ENCODE measurements around the gene C16orf92.

The C16orf92 gene

GRCh38 chr16:29990883-29991570 is 32.0 kb upstream of the C16orf92 start:
- Histone ChIP-seq H3K36me3 (ENCODE audit: control insufficient read depth, insufficient read depth, low read length, severe bottlenecking) (peaks cover 69% of the 10 kb centered on the region), H3K4me3 (ENCODE audit: low read length) (no peak overlapping the region), H3K9ac (ENCODE audit: low read length) (no peak overlapping the region), H3K27me3 (replicated peaks; ENCODE audit: control insufficient read depth, insufficient read depth, low read length) (no peaks in the 10 kb centered on the region), H3K4me1 (ENCODE audit: control insufficient read depth, insufficient read depth, low read length) (peaks cover 22% of the 10 kb centered on the region), H3K9me3 (ENCODE audit: control insufficient read depth, low read length) (no peaks in the 10 kb centered on the region)
- DNase-seq (ENCODE audit: low read depth): no peak

- no peak for DNase-seq (ENCODE audit: low read depth)
- Histone ChIP-seq H3K9me3 (ENCODE audit: control insufficient read depth, low read length) (no peaks in the 10 kb centered on the region), H3K4me1 (ENCODE audit: control insufficient read depth, insufficient read depth, low read length) (peaks cover 22% of the 10 kb centered on the region), H3K9ac (ENCODE audit: low read length) (peak overlapping the region; percentile 67), H3K27me3 (replicated peaks; ENCODE audit: control insufficient read depth, insufficient read depth, low read length) (no peaks in the 10 kb centered on the region), H3K4me3 (ENCODE audit: low read length) (no peak overlapping the region), H3K36me3 (ENCODE audit: control insufficient read depth, insufficient read depth, low read length, severe bottlenecking) (peaks cover 64% of the 10 kb centered on the region)
Measured at GRCh38 chr16:29991571-29991904, 31.5 kb upstream of the C16orf92 start.

- Histone ChIP-seq H3K27me3 (replicated peaks; ENCODE audit: control insufficient read depth, insufficient read depth, low read length) (no peaks in the 10 kb centered on the region), H3K9me3 (ENCODE audit: control insufficient read depth, low read length) (no peaks in the 10 kb centered on the region), H3K4me1 (ENCODE audit: control insufficient read depth, insufficient read depth, low read length) (peaks cover 28% of the 10 kb centered on the region), H3K4me3 (ENCODE audit: low read length) (no peak overlapping the region), H3K36me3 (ENCODE audit: control insufficient read depth, insufficient read depth, low read length, severe bottlenecking) (peaks cover 56% of the 10 kb centered on the region), H3K9ac (ENCODE audit: low read length) (peak overlapping the region; percentile 67)
- DNase-seq (ENCODE audit: low read depth): no peak
Measured at GRCh38 chr16:29992344-29992967, 30.5 kb upstream of the C16orf92 start.

- H3K4me3 ChIP-seq (ENCODE audit: low read length): no peak overlapping the region
- peak overlapping the region; percentile 67 for H3K9ac ChIP-seq (ENCODE audit: low read length)
- H3K36me3 ChIP-seq (ENCODE audit: control insufficient read depth, insufficient read depth, low read length, severe bottlenecking): peaks cover 49% of the 10 kb centered on the region
- DNase-seq (ENCODE audit: low read depth): no peak
- H3K9me3 ChIP-seq (ENCODE audit: control insufficient read depth, low read length): no peaks in the 10 kb centered on the region
- H3K4me1 ChIP-seq (ENCODE audit: control insufficient read depth, insufficient read depth, low read length): peaks cover 28% of the 10 kb centered on the region
- H3K27me3 ChIP-seq (replicated peaks; ENCODE audit: control insufficient read depth, insufficient read depth, low read length): no peaks in the 10 kb centered on the region
Measured at GRCh38 chr16:29993191-29993902, 29.7 kb upstream of the C16orf92 start.

- peaks cover 28% of the 10 kb centered on the region for H3K4me1 ChIP-seq (ENCODE audit: control insufficient read depth, insufficient read depth, low read length)
- H3K4me3 ChIP-seq (ENCODE audit: low read length): peak overlapping the region; percentile 87
- no peaks in the 10 kb centered on the region for H3K27me3 ChIP-seq (replicated peaks; ENCODE audit: control insufficient read depth, insufficient read depth, low read length)
- H3K36me3 ChIP-seq (ENCODE audit: control insufficient read depth, insufficient read depth, low read length, severe bottlenecking): peaks cover 43% of the 10 kb centered on the region
- peak overlapping the region; percentile 99 for H3K9ac ChIP-seq (ENCODE audit: low read length)
- no peaks in the 10 kb centered on the region for H3K9me3 ChIP-seq (ENCODE audit: control insufficient read depth, low read length)
- DNase-seq (ENCODE audit: low read depth): no peak
Measured at GRCh38 chr16:29993903-29994599, 28.9 kb upstream of the C16orf92 start.

- H3K9ac ChIP-seq (ENCODE audit: low read length): peak overlapping the region; percentile 99
- no peaks in the 10 kb centered on the region for H3K9me3 ChIP-seq (ENCODE audit: control insufficient read depth, low read length)
- H3K36me3 ChIP-seq (ENCODE audit: control insufficient read depth, insufficient read depth, low read length, severe bottlenecking): peaks cover 36% of the 10 kb centered on the region
- DNase-seq (ENCODE audit: low read depth): peak; percentile 30
- no peaks in the 10 kb centered on the region for H3K27me3 ChIP-seq (replicated peaks; ENCODE audit: control insufficient read depth, insufficient read depth, low read length)
- peak overlapping the region; percentile 87 for H3K4me3 ChIP-seq (ENCODE audit: low read length)
- peaks cover 28% of the 10 kb centered on the region for H3K4me1 ChIP-seq (ENCODE audit: control insufficient read depth, insufficient read depth, low read length)
Measured at GRCh38 chr16:29994600-29995323, 28.2 kb upstream of the C16orf92 start.

- H3K36me3 ChIP-seq (ENCODE audit: control insufficient read depth, insufficient read depth, low read length, severe bottlenecking): peaks cover 29% of the 10 kb centered on the region
- peaks cover 28% of the 10 kb centered on the region for H3K4me1 ChIP-seq (ENCODE audit: control insufficient read depth, insufficient read depth, low read length)
- H3K9ac ChIP-seq (ENCODE audit: low read length): peak within 1 kb of the TSS; percentile 99
- H3K4me3 ChIP-seq (ENCODE audit: low read length): peak within 1 kb of the TSS; percentile 87
- no peaks in the 10 kb centered on the region for H3K9me3 ChIP-seq (ENCODE audit: control insufficient read depth, low read length)
- H3K27me3 ChIP-seq (replicated peaks; ENCODE audit: control insufficient read depth, insufficient read depth, low read length): no peaks in the 10 kb centered on the region
- peak; percentile 91 for DNase-seq (ENCODE audit: low read depth)
Measured at GRCh38 chr16:29995324-29995910, 27.6 kb upstream of the C16orf92 start, which contains the start of gene HIRIP3. TSS of gene HIRIP3 (minus strand) at chr16:29995617. CDS start at chr16:29995605, 12 bp downstream.

GRCh38 chr16:29995911-29996765 is 26.9 kb upstream of the C16orf92 start, which contains the start of gene INO80E:
TSS of gene INO80E (plus strand) at chr16:29996241. CDS start at chr16:29996311, 70 bp downstream.
- no peaks in the 10 kb centered on the region for H3K27me3 ChIP-seq (replicated peaks; ENCODE audit: control insufficient read depth, insufficient read depth, low read length)

GRCh38 chr16:29996766-29997250 is 26.2 kb upstream of the C16orf92 start:
- peak overlapping the region; percentile 99 for H3K9ac ChIP-seq (ENCODE audit: low read length)
- peaks cover 19% of the 10 kb centered on the region for H3K36me3 ChIP-seq (ENCODE audit: control insufficient read depth, insufficient read depth, low read length, severe bottlenecking)
- H3K4me1 ChIP-seq (ENCODE audit: control insufficient read depth, insufficient read depth, low read length): peaks cover 26% of the 10 kb centered on the region
- H3K4me3 ChIP-seq (ENCODE audit: low read length): peak overlapping the region; percentile 87
- H3K27me3 ChIP-seq (replicated peaks; ENCODE audit: control insufficient read depth, insufficient read depth, low read length): no peaks in the 10 kb centered on the region
- H3K9me3 ChIP-seq (ENCODE audit: control insufficient read depth, low read length): no peaks in the 10 kb centered on the region
- DNase-seq (ENCODE audit: low read depth): no peak

More at GRCh38 chr16:29995911-29996765, 26.9 kb upstream of the C16orf92 start, which contains the start of gene INO80E:
- peak; percentile 98 for DNase-seq (ENCODE audit: low read depth)
- H3K9me3 ChIP-seq (ENCODE audit: control insufficient read depth, low read length): no peaks in the 10 kb centered on the region
- peaks cover 28% of the 10 kb centered on the region for H3K4me1 ChIP-seq (ENCODE audit: control insufficient read depth, insufficient read depth, low read length)
- peaks cover 23% of the 10 kb centered on the region for H3K36me3 ChIP-seq (ENCODE audit: control insufficient read depth, insufficient read depth, low read length, severe bottlenecking)
- peak within 1 kb of the TSS; percentile 99 for H3K9ac ChIP-seq (ENCODE audit: low read length)
- H3K4me3 ChIP-seq (ENCODE audit: low read length): peak within 1 kb of the TSS; percentile 87
